GM10847 (cell line): ENCODE measurements around the gene CSNK1D.

Experiments
- POLR2A ChIP-seq: IDR thresholded peaks from 2 replicates; pipeline ENCODE4 v1.6.1; 2011; ENCODE audit not compliant: insufficient read length; ENCODE audit errors: extremely low read depth

Gene CSNK1D

DNA sequence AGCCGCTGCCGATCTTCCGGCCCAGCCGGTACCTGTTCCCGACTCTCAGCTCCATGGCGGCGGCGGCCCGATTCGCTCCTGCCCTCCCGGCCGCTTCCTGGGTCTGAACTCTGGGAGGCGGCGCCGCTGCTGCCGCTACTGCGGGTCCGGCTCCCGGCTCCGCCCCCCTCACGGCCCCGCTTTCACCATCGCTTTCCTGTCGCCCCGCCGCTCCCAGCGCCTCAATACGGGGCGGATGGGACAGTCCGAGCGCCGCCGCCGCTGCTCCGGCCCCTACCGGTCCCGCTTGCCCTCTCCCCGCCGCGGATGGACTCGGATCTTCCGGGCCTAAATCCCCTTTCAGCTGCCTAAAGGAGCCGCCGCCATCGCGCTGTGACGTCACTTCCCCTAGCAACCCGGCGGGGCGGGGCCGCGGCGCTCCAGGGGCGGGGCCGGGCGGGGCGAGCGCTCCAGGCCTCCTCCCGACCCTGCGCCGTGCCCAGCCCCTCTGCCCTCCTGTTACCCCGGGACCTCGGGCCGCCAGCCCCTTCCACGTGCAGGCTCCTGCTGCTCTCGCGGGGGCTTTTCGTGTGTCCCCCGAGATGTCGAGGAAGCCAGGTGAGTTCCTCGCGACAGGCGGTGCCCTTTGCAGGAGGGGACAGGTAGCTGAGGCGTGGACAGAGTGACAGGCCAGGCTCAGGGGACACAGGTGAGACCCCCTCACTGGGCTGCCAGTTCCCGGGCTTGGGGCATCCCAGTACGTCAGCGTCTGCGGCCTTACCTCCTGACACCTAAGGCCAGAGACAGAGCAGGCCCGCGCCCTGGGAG is at the start of gene CSNK1D:
Gene CSNK1D (minus strand): TSS at position 374 of the 807 bp plus-strand sequence. CDS start 319 bp downstream, at position 55.
- peak; percentile 59 for TF ChIP-seq POLR2A

DNA sequence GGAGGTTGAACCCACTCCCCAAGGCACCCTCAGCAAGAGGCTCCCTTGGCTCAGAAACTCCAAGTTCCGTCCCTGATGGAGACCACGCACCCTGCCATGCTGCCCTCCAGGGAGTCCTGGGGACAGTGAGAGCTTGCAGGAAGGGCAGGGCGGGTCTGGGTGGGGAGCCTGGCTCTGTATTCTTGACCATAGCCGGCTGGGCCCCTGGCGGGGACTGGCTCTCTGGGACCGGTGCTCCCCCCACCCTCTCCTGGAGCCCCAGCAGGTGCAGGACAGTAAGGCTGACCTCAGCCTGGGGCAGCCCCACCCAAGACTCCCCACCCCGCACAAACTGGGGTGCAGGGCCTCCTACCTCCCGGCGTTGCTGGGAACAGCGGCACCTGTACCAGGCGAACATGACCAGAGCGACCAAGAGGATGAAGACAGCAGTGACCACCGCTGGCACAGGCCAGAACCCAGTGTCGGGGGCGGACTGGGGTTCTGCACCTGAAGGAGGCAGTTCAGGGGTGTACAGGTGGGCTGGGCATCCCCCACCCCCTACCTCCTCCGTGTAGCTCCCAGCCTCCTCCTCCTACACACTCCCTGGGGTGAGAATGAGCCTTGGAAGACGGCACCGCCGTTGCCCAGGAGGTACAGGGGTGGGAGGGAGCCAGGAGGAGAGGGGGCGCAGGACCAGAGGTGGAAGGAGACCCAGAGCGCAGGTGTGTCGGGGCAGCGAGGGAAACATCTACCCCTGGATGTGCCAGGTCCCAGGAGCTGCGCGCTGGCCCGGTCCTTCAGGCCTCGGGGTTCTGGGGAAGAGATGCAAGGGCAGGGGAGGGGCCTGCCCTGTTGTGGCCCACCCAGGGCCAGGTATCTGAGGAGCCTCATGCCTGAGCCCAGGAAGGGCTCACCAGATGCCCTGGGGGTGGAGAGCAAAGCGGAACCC is 49.3 kb upstream of the CSNK1D start:
- TF ChIP-seq POLR2A: no peak

DNA sequence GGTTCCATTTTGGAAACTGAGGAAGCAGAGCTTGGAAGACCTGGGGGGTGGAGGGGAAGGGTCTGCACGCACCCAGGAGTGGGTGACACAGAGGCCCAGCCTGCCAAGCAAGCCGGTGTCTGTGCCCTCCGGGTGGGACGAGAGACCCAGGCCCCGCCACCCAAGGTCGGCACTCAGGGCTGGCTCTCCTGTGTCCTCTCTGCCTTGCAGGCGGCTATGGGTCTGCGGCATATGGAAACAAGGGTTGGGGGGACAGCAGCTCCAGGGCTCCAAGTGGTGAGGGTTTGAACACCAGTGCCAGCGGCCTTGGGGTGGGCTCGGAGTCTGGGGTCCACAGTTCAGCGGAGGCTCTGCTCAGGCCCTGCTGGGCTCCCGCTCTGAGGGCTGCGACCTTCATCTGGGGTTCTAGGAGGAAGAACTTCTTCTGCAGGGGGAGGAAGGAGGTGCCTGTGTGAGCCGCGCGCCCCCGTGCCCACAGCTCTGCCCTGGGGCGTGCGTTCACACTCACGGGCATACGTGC is 48.5 kb upstream of the CSNK1D start:
- TF ChIP-seq POLR2A: no peak

DNA sequence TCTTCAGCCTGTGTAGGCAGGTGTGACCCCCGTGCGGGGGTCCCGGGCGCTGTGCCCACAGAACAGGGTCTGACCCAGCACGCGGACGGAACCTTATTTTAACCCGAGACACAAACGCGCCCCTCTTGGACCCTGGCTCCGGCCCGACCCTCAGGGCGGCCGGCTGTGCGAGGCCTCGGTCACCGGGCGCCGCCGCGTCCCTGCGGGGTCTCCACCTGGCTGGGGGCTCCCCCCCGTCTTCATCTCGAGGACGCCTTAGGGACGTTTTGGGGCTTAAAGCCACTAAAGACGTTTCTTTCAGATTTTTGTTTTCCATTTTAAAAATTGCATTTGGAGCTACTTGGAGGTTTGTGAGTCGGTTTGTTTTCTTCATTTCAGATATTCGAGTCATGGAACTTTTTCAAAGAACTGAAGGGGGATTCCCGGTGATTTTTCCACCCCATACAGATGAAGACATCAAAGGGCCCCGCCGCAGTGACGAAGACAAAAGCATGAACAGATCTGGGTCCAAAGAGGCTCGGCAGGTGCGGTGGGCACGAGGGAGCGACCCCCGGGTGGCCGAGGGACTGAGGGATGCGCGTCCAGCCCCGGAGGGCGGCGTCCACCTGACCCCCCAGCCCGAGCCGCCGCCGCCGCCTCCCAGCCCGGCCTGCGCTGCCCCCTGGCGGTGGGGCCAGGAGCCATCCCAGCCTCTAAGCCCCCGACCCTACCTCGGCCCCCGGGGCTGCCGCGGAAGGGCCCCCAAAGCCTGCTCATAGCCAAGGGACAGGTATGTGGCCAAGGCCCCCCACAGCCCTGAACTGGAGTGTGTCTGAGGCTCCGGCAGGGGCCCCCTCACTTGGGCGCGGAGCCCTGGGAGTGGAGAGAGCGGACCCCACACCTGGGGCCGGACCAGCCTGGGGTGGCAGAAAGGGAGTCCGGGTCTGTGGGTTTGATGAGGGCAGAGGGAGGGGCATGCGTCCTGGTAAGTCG is 47.7 kb upstream of the CSNK1D start:
- no peak for TF ChIP-seq POLR2A

DNA sequence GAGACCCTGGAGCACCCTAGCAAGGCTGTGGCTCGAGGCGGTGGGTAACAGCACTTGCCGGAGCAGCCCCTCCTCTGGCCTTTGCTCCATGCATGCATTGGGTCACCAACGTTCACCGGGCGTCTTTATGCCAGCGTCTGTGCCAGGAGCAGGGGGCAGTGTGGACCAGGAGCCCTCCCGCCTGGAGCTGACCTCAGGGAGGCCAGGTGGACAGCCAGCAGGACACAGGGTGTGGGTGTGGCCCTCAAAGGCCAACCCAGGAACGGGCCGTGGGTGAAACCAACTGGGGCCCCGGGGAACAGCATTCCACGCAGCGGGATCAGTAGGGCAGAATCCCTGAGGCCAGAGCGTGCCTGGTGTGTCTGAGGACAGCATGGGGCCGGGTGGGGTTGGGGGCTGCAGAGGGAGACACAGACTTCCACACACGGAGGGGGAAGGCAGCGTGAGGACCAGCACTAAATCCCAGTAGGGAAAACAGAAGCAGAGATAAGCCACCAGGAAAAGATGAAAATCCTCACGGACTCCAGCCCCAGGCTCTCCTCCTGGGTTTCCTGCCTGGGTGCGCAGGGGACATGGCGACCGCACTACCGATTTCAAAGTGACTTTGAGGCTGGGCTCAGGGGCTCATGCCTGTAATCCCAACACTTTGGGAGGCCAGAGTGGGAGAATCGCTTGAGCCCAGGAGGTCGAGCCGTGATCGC is 46.8 kb upstream of the CSNK1D start:
- no peak for TF ChIP-seq POLR2A

DNA sequence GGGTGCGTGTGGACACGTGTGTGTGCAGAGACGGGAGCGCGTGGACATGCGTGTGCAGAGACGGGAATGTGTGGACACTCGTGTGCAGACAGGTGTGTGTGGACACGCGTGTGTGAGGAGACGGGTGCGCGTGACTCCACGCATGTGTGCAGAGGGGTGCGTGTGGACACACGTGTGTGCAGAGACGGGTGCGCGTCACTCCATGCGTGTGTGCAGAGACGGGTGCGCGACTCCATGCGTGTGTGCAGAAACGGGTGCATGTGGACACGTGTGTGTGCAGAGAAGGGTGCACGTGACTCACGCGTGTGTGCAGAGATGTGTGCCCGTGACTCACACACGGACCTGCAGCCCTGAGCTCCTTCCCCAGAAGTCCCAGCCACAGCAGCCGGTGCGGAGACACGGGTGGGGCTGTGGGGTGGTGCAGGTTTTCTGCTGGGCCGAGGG is 46.1 kb upstream of the CSNK1D start:
- TF ChIP-seq POLR2A: no peak

DNA sequence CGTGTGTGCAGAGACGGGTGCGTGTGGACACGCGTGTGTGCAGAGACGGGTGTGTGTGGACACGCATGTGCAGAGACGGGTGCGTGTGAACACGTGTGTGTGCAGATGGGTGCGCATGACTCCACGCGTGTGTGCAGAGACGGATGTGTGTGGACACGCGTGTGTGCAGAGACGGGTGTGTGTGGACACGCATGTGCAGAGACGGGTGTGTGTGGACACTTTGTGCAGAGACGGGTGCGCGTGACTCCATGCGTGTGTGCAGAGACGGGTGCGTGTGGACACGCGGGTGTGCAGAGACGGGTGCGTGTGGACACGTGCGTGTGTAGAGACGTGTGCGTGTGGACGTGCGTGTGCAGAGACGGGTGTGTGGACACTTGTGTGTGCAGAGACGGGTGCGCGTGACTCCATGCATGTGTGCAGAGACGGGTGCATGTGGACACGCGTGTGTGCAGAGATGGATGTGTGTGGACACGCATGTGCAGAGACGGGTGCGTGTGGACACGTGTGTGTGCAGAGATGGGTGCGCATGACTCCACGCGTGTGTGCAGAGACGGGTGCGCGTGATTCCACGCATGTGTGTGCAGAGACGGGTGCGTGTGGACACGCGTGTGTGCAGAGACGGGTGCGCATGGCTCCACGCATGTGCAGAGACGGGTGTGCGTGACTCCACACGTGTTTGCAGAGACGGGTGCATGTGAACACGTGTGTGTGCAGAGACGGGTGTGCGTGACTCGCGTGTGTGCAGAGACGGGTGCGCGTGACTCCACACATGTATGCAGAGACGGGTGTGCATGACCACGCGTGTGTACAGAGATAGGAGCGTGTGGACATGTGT is 45.5 kb upstream of the CSNK1D start:
- no peak for TF ChIP-seq POLR2A

DNA sequence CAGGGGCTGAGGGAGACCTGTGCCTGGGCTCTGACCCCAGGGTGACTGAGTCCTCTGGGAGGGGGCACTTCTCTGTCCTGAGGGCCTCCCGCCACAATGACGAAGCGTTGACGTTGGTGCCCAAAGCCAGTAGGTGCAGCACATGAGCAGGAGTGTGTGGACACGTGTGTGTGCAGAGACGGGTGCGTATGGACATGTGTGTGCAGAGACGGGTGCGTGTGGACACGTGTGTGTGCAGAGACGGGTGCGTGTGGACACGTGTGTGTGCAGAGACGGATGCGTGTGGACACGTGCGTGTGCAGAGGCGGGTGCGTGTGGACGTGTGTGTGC is 44.6 kb upstream of the CSNK1D start:
- TF ChIP-seq POLR2A: no peak

DNA sequence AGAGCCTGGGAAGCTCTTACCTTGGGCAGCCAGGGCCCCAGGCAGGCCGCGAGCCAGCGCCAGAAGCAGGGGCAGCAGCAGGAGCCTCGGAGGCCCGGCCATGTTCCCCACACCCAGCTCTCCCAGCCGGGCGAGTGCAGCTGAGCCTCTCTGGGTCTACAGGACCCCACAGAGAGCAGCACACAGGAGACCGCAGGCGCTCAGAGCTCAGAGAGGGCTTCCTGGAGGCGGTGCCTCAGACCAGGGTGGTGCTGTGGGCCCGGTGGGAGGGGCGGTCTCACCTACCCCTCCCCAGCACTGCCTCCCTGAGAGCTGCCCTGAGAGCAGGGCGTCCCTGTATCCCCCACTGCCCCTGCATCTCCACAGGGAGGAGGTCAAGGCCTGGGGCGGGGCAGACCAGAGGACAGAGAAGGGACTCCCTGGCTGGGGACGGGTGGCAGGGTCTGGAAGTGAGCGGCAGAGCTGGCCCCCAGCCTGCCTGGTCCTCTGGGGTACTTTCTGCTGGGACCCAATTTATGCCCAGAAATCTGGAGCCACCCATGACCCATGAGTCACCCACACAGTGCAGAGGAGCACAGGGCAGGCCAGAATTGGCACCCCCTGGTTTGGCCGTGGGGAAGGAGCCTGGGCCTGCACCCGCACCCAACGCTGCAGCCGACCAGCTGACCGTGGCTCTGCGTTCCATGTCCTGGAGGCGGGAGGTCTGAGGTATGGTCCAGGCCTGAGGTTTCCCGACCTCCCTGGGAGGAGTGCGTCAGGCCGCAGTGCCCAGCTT is 44.1 kb upstream of the CSNK1D start, which contains the start of gene CD7:
Gene CD7 (minus strand): TSS at position 215 of the 775 bp plus-strand sequence. CDS start 113 bp downstream, at position 102.
- TF ChIP-seq POLR2A: no peak

DNA sequence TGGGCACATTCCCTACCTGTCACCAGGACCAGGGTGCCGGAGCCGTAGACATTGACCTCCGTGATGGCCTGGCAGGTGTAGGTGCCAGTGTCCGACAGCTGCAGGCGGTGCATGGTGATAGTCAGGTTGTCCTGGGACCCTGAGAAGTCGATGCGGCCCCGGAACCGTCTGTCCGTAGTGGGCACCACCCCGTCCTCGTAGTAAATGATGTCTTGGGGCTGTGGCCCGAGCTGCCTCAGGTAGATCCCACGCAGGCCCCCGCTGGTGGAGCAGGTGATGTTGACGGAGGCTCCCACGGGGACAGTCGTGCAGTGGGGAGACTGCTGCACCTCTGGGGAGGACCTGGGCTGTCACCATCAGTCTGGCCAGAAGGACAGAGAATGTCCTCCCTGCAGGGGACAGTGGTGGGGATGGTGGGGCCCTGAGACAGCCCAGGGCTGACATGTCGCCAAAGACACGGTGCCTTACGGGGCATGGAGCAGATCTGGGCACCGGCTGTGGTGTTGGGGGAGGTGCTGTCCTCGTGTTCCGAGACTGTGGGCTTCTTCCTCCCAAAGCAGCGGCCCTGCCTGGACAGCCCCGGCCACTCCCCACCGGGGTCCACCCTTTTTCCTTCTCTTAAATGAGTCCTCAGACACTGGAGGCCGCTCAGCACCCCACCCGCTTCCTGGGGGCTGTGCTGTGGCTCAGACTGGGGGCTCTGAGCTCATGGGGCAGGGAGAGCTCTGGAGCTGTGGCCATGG is 43.3 kb upstream of the CSNK1D start:
- TF ChIP-seq POLR2A: no peak

DNA sequence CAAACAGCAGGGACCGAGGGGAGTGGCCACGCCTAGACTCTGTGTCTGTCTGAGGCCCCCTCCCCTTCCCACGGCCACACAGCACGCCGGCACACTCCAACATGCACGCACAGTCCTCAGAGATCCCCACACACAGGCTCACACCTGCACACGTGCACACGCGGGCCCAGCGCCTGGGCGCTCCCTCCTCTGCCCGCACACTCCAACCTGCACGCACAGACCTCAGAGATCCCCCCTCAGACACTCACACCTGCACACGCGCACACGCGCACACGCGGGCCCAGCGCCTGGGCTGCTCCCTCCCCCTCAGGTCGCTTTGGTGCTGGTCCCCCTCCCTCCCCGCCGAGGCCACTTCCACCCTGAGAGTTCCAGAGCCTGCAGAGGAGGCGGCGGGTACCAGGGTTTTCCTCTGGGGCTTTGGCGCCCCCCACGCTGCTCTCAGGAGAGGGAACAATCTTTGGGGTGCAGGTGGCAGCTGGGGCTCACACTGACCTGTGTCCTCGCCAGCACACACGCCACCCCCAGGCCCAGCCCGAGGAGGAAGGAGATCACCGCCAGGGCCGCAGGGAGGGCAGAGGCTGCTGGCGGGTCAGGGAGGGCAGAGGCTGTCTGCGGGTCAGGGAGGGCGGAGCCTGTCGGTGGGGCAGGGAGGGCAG is 42.3 kb upstream of the CSNK1D start:
- no peak for TF ChIP-seq POLR2A
